Eye (tissue), 1 donor: Measurements from ENCODE around the gene RHEBL1.
"Not testable (repeated sequence)": the region's sequence is repeated elsewhere in the genome, so short reads cannot be mapped to it uniquely, and the experiment has no call there.

ENCODE experiments used
- DNase-seq: peaks from one replicate; pipeline ENCODE4 v3.0.0-alpha.2; 2015

Gene RHEBL1

GRCh38 chr12:49089821-49090773, 20.3 kb upstream of the RHEBL1 start:
- DNase-seq: peak; percentile 69

- DNase-seq: no peak
Observed at GRCh38 chr12:49088932-49089330, 19.2 kb upstream of the RHEBL1 start.

- DNase-seq: peak; percentile 93
Observed at GRCh38 chr12:49088150-49088931, 18.6 kb upstream of the RHEBL1 start.

GRCh38 chr12:49086116-49086515, 16.3 kb upstream of the RHEBL1 start:
- DNase-seq: no peak

GRCh38 chr12:49084438-49084837, 14.7 kb upstream of the RHEBL1 start:
- DNase-seq: no peak

GRCh38 chr12:49079793-49080192, 10.0 kb upstream of the RHEBL1 start:
- peak; percentile 24 for DNase-seq

GRCh38 chr12:49070971-49071370, 1.2 kb upstream of the RHEBL1 start:
- DNase-seq: no peak

- DNase-seq: peak; percentile 25
Observed at GRCh38 chr12:49068879-49069506, 786 bp downstream of the RHEBL1 start.

GRCh38 chr12:49066120-49066519, 3.7 kb downstream of the RHEBL1 start:
- no peak for DNase-seq

- no peak for DNase-seq
Observed at GRCh38 chr12:49064767-49065152, 5.0 kb downstream of the RHEBL1 start.

- DNase-seq: not testable (repeated sequence)
Observed at GRCh38 chr12:49061916-49062315, 7.9 kb downstream of the RHEBL1 start.

- no peak for DNase-seq
Observed at GRCh38 chr12:49061157-49061650, 8.6 kb downstream of the RHEBL1 start.

GRCh38 chr12:49060237-49061156, 9.3 kb downstream of the RHEBL1 start, which contains the start of gene KMT2D:
TSS of gene KMT2D (minus strand) at chr12:49060794. CDS start at chr12:49055324, 5,470 bp downstream.
- peak; percentile 98 for DNase-seq

GRCh38 chr12:49059299-49060171, 10.2 kb downstream of the RHEBL1 start:
- DNase-seq: no peak

- DNase-seq: no peak
Observed at GRCh38 chr12:49059045-49059298, 10.8 kb downstream of the RHEBL1 start.

GRCh38 chr12:49058366-49059044, 11.3 kb downstream of the RHEBL1 start:
- DNase-seq: no peak

- DNase-seq: no peak
Observed at GRCh38 chr12:49057888-49058287, 11.9 kb downstream of the RHEBL1 start.

GRCh38 chr12:49055978-49056754, 13.6 kb downstream of the RHEBL1 start:
- DNase-seq: peak; percentile 77

- DNase-seq: no peak
Observed at GRCh38 chr12:49055092-49055491, 14.7 kb downstream of the RHEBL1 start.

GRCh38 chr12:49054524-49054923, 15.3 kb downstream of the RHEBL1 start:
- DNase-seq: no peak
